ENCODE results near the gene MIR17HG. TPM values are rescaled to one million over a fixed set of nuclear protein-coding genes. Genes with fewer than 3 reads are reported as not detected.
"Not testable (repeated sequence)": the region's sequence is repeated elsewhere in the genome, so short reads cannot be mapped to it uniquely, and the experiment has no call there.

The MIR17HG gene
- total and polyA plus RNA-seq, 7 experiments from 2014 or later, result 0.28 to 17.5 (median 11.7) TPM

GRCh38 chr13:91348906-91349435 is 1.5 kb downstream of the MIR17HG start:
- H3K4me1 Mint-ChIP-seq, result peaks cover 6 to 46% (median 41%) of the 10 kb centered on the region in 7 donors
- ChIA-PET CTCF (interaction anchor here (0.6 to 1.2 kb wide), 4 partner anchors 9 to 46 kb away, joined by 3 to 9 read pairs (median 4); no protein-coding TSS in a partner anchor), POLR2A (no interaction called here)

DNA sequence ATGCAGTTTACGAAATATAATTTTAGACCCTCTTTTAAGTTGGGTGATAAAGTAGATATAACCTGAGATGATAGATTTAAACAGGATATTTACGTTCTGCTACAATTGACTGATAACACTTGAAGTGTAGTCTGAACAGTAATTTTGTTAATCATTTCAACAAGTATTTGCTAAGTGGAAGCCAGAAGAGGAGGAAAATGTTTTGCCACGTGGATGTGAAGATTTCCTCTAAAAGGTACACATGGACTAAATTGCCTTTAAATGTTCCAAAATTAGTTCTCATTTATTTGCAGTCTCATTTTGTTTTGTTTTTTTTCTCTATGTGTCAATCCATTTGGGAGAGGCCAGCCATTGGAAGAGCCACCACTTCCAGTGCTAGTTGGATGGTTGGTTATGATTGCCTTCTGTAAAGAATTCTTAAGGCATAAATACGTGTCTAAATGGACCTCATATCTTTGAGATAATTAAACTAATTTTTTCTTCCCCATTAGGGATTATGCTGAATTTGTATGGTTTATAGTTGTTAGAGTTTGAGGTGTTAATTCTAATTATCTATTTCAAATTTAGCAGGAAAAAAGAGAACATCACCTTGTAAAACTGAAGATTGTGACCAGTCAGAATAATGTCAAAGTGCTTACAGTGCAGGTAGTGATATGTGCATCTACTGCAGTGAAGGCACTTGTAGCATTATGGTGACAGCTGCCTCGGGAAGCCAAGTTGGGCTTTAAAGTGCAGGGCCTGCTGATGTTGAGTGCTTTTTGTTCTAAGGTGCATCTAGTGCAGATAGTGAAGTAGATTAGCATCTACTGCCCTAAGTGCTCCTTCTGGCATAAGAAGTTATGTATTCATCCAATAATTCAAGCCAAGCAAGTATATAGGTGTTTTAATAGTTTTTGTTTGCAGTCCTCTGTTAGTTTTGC is 2.8 kb downstream of the MIR17HG start:
- no peaks in the 10 kb centered on the region for H3K27me3 Mint-ChIP-seq
- H3K4me3 Mint-ChIP-seq, result peak overlapping the region; percentile 29 to 98 (median 91)
- intact Hi-C loops (cut with micrococcal nuclease), result loop anchor here (1.0 to 2.0 kb wide), 3 partner anchors 17 to 216 kb away; no protein-coding TSS in a partner anchor
- H3K27me3 ChIP-seq (ENCODE audit: control insufficient read depth in 2 of 2, insufficient read depth in 2 of 2, low read length in 2 of 2), result no peaks in the 10 kb centered on the region
- H3K27ac Mint-ChIP-seq, result peak overlapping the region in 3 of 9 donors; percentile 3 to 92 (median 3)
- H3K36me3 ChIP-seq (ENCODE audit: control insufficient read depth in 2 of 3, insufficient read depth in 3 of 3, low read length in 3 of 3), result peaks cover 0 to 22% (median 0%) of the 10 kb centered on the region in 3 experiments
- peak overlapping the region; percentile 83 for H3K27ac ChIP-seq (ENCODE audit: low read depth, low read length)
- ATAC-seq (no peak), DNase-seq (no peak)
- peaks cover 8 to 51% (median 41%) of the 10 kb centered on the region in 7 donors for H3K4me1 Mint-ChIP-seq
- H3K4me3 ChIP-seq (ENCODE audit: low read length), result no peak overlapping the region
- no peaks in the 10 kb centered on the region for H3K9me3 ChIP-seq (ENCODE audit: control insufficient read depth in 2 of 3, low read length in 3 of 3)
- ChIA-PET POLR2A (no interaction called here), CTCF (interaction anchor here (1.2 kb wide), 1 partner anchor 37 kb away, joined by 9 read pairs; no protein-coding TSS in a partner anchor)
- peaks cover 7 to 24% (median 16%) of the 10 kb centered on the region in 5 donors for H3K36me3 Mint-ChIP-seq
- peaks cover 0 to 6% (median 0%) of the 10 kb centered on the region in 11 donors for H3K9me3 Mint-ChIP-seq
- peaks cover 15 to 17% of the 10 kb centered on the region in 2 donors for H3K4me1 ChIP-seq (ENCODE audit: control insufficient read depth in 2 of 2, insufficient read depth in 2 of 2, low read length in 2 of 2)

More at GRCh38 chr13:91348906-91349435, 1.5 kb downstream of the MIR17HG start:
- peak overlapping the region; percentile 70 for H3K4me3 ChIP-seq (ENCODE audit: low read length)
- H3K27me3 ChIP-seq (ENCODE audit: control insufficient read depth in 2 of 2, insufficient read depth in 2 of 2, low read length in 2 of 2), result no peaks in the 10 kb centered on the region
- H3K4me1 ChIP-seq (ENCODE audit: control insufficient read depth in 2 of 2, insufficient read depth in 2 of 2, low read length in 2 of 2), result peaks cover 15 to 17% of the 10 kb centered on the region in 2 donors
- no peaks in the 10 kb centered on the region for H3K9me3 ChIP-seq (ENCODE audit: control insufficient read depth in 2 of 3, low read length in 3 of 3)
- DNase-seq, result peak; percentile 79 to 96 (median 90)
- peaks cover 0 to 18% (median 0%) of the 10 kb centered on the region in 3 experiments for H3K36me3 ChIP-seq (ENCODE audit: control insufficient read depth in 2 of 3, insufficient read depth in 3 of 3, low read length in 3 of 3)
- intact Hi-C loops (cut with micrococcal nuclease), result loop anchor here (1.0 kb wide), 2 partner anchors 36 to 215 kb away; no protein-coding TSS in a partner anchor
- peak; percentile 83 for ATAC-seq
- H3K27ac ChIP-seq (ENCODE audit: low read depth, low read length), result peak overlapping the region; percentile 83
- Mint-ChIP-seq H3K27ac (peak overlapping the region; percentile 85 to 95 (median 93)), H3K9me3 (peaks cover 0 to 6% (median 0%) of the 10 kb centered on the region in 11 donors), H3K36me3 (peaks cover 3 to 20% (median 11%) of the 10 kb centered on the region in 5 donors), H3K27me3 (no peaks in the 10 kb centered on the region), H3K4me3 (peak overlapping the region; percentile 88 to 98 (median 91))

- POLR2A ChIA-PET, result no interaction called here
- no peak for ATAC-seq
- CTCF ChIA-PET, result no interaction called here
Observed at GRCh38 chr13:91351123-91351522, 3.6 kb downstream of the MIR17HG start.

GRCh38 chr13:91351980-91352379 is 4.5 kb downstream of the MIR17HG start:
- H3K27ac ChIP-seq (ENCODE audit: low read depth, low read length), result no peak overlapping the region
- Mint-ChIP-seq H3K4me1 (peaks cover 10 to 47% (median 40%) of the 10 kb centered on the region in 7 donors), H3K9me3 (peaks cover 0 to 6% (median 0%) of the 10 kb centered on the region in 11 donors), H3K4me3 (peak overlapping the region in 1 of 10 donors; percentile 98), H3K27ac (peak overlapping the region in 1 of 9 donors; percentile 32), H3K36me3 (peaks cover 7 to 30% (median 17%) of the 10 kb centered on the region in 5 donors), H3K27me3 (no peaks in the 10 kb centered on the region)
- no peak for ATAC-seq
- DNase-seq, result no peak
- ChIA-PET POLR2A (no interaction called here), CTCF (no interaction called here)
- no peak overlapping the region for H3K4me3 ChIP-seq (ENCODE audit: low read length)
- H3K27me3 ChIP-seq (ENCODE audit: control insufficient read depth in 2 of 2, insufficient read depth in 2 of 2, low read length in 2 of 2), result no peaks in the 10 kb centered on the region
- H3K9me3 ChIP-seq (ENCODE audit: control insufficient read depth in 2 of 3, low read length in 3 of 3), result no peaks in the 10 kb centered on the region
- H3K36me3 ChIP-seq (ENCODE audit: control insufficient read depth in 2 of 3, insufficient read depth in 3 of 3, low read length in 3 of 3), result peaks cover 0 to 22% (median 0%) of the 10 kb centered on the region in 3 experiments
- H3K4me1 ChIP-seq (ENCODE audit: control insufficient read depth in 2 of 2, insufficient read depth in 2 of 2, low read length in 2 of 2), result peaks cover 8 to 17% of the 10 kb centered on the region in 2 donors
- intact Hi-C loops (cut with micrococcal nuclease), result loop anchor here in 1 of 2 donors (2.0 kb wide), 1 partner anchor 15 kb away; no protein-coding TSS in a partner anchor

More at GRCh38 chr13:91351123-91351522, 3.6 kb downstream of the MIR17HG start:
- no peak overlapping the region for H3K4me3 ChIP-seq (ENCODE audit: low read length)
- Mint-ChIP-seq H3K36me3 (peaks cover 7 to 25% (median 17%) of the 10 kb centered on the region in 5 donors), H3K27me3 (no peaks in the 10 kb centered on the region), H3K9me3 (peaks cover 0 to 6% (median 0%) of the 10 kb centered on the region in 11 donors), H3K4me3 (peak overlapping the region in 4 of 10 donors; percentile 5 to 98 (median 94)), H3K4me1 (peaks cover 8 to 51% (median 41%) of the 10 kb centered on the region in 7 donors), H3K27ac (no peak overlapping the region)
- DNase-seq, result no peak
- H3K36me3 ChIP-seq (ENCODE audit: control insufficient read depth in 2 of 3, insufficient read depth in 3 of 3, low read length in 3 of 3), result peaks cover 0 to 22% (median 0%) of the 10 kb centered on the region in 3 experiments
- H3K4me1 ChIP-seq (ENCODE audit: control insufficient read depth in 2 of 2, insufficient read depth in 2 of 2, low read length in 2 of 2), result peaks cover 15 to 17% of the 10 kb centered on the region in 2 donors
- no peak overlapping the region for H3K27ac ChIP-seq (ENCODE audit: low read depth, low read length)
- intact Hi-C loops (cut with micrococcal nuclease), result loop anchor here in 1 of 2 donors (2.0 kb wide), 1 partner anchor 16 kb away; no protein-coding TSS in a partner anchor
- H3K9me3 ChIP-seq (ENCODE audit: control insufficient read depth in 2 of 3, low read length in 3 of 3), result no peaks in the 10 kb centered on the region
- H3K27me3 ChIP-seq (ENCODE audit: control insufficient read depth in 2 of 2, insufficient read depth in 2 of 2, low read length in 2 of 2), result no peaks in the 10 kb centered on the region

DNA sequence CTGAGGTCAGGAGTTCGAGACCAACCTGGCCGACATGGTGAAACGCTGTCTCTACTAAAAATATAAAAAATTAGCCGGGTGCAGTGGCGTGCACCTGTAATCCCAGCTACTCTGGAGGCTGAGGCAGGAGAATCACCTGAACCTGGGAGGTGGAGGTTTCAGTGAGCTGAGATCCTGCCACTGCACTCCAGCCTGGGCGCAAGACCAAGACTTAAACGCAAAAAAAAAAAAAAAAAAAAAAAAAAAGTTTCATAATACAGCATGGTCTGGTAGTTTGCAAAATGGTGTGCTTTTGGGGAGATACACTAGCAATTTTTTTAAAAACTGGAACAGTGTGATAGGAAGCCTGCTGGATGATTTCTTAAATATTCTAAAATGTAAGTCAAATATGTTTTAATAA is 5.4 kb downstream of the MIR17HG start:
- H3K27me3 ChIP-seq (ENCODE audit: control insufficient read depth in 2 of 2, insufficient read depth in 2 of 2, low read length in 2 of 2); intact Hi-C loops (cut with micrococcal nuclease); H3K4me3 Mint-ChIP-seq; H3K4me3 ChIP-seq (ENCODE audit: low read length); CTCF ChIA-PET; H3K9me3 ChIP-seq (ENCODE audit: control insufficient read depth in 2 of 3, low read length in 3 of 3); H3K27ac ChIP-seq (ENCODE audit: low read depth, low read length); H3K27me3 Mint-ChIP-seq; DNase-seq; ATAC-seq; H3K9me3 Mint-ChIP-seq: not testable (repeated sequence)
- H3K4me1 Mint-ChIP-seq, result peaks cover 10 to 51% (median 44%) of the 10 kb centered on the region in 7 donors
- POLR2A ChIA-PET, result interaction anchor here (0.6 kb wide), 1 partner anchor 41 kb away, joined by 3 read pairs; no protein-coding TSS in a partner anchor
- peak overlapping the region in 1 of 9 donors; percentile 71 for H3K27ac Mint-ChIP-seq
- Histone ChIP-seq H3K36me3 (ENCODE audit: control insufficient read depth in 2 of 3, insufficient read depth in 3 of 3, low read length in 3 of 3) (peaks cover 0 to 22% (median 0%) of the 10 kb centered on the region in 3 experiments), H3K4me1 (ENCODE audit: control insufficient read depth in 2 of 2, insufficient read depth in 2 of 2, low read length in 2 of 2) (peaks cover 7 to 17% of the 10 kb centered on the region in 2 donors)
- H3K36me3 Mint-ChIP-seq, result peaks cover 7 to 35% (median 17%) of the 10 kb centered on the region in 5 donors

- Histone ChIP-seq H3K4me1 (ENCODE audit: control insufficient read depth in 2 of 2, insufficient read depth in 2 of 2, low read length in 2 of 2) (peaks cover 7 to 17% of the 10 kb centered on the region in 2 donors), H3K4me3 (ENCODE audit: low read length) (no peak overlapping the region), H3K27me3 (ENCODE audit: control insufficient read depth in 2 of 2, insufficient read depth in 2 of 2, low read length in 2 of 2) (no peaks in the 10 kb centered on the region), H3K9me3 (ENCODE audit: control insufficient read depth in 2 of 3, low read length in 3 of 3) (no peaks in the 10 kb centered on the region), H3K36me3 (ENCODE audit: control insufficient read depth in 2 of 3, insufficient read depth in 3 of 3, low read length in 3 of 3) (peaks cover 0 to 22% (median 0%) of the 10 kb centered on the region in 3 experiments), H3K27ac (ENCODE audit: low read depth, low read length) (no peak overlapping the region)
- ATAC-seq, result no peak
- Mint-ChIP-seq H3K4me3 (no peak overlapping the region), H3K36me3 (peaks cover 7 to 35% (median 17%) of the 10 kb centered on the region in 5 donors), H3K9me3 (peaks cover 0 to 6% (median 0%) of the 10 kb centered on the region in 11 donors), H3K27me3 (no peaks in the 10 kb centered on the region), H3K4me1 (peaks cover 14 to 53% (median 44%) of the 10 kb centered on the region in 7 donors), H3K27ac (peak overlapping the region in 1 of 9 donors; percentile 71)
- ChIA-PET CTCF (no interaction called here), POLR2A (no interaction called here)
- intact Hi-C loops (cut with micrococcal nuclease), result no loop called here
- no peak for DNase-seq
Observed at GRCh38 chr13:91353494-91353893, 6.0 kb downstream of the MIR17HG start.

Measured in naive thymus-derived CD4-positive, alpha-beta T cell (primary cell).